Measurements from ENCODE around the gene C1orf21.

Gene C1orf21

GRCh38 chr1:184368354-184368753 is 18.5 kb upstream of the C1orf21 start:
- no peak for DNase-seq (ENCODE audit: low read depth)
- no peak for TF ChIP-seq CTCF (conservative IDR thresholded peaks at IDR 0.05; ENCODE audit: low read depth, low read length)
- no peak overlapping the region for H3K4me3 ChIP-seq (ENCODE audit: low read length)

- no peak for DNase-seq (ENCODE audit: low read depth)
- no peak for TF ChIP-seq CTCF (conservative IDR thresholded peaks at IDR 0.05; ENCODE audit: low read depth, low read length)
- no peak overlapping the region for H3K4me3 ChIP-seq (ENCODE audit: low read length)
These were observed 16.0 kb upstream of the C1orf21 start for GRCh38 chr1:184370850-184371249.

GRCh38 chr1:184373155-184373554 is 13.7 kb upstream of the C1orf21 start:
- no peak for DNase-seq (ENCODE audit: low read depth)
- H3K4me3 ChIP-seq (ENCODE audit: low read length) = no peak overlapping the region
- TF ChIP-seq CTCF (conservative IDR thresholded peaks at IDR 0.05; ENCODE audit: low read depth, low read length) = no peak

GRCh38 chr1:184376369-184376768 is 10.5 kb upstream of the C1orf21 start:
- no peak for TF ChIP-seq CTCF (conservative IDR thresholded peaks at IDR 0.05; ENCODE audit: low read depth, low read length)
- DNase-seq (ENCODE audit: low read depth) = no peak
- H3K4me3 ChIP-seq (ENCODE audit: low read length) = no peak overlapping the region

- no peak for DNase-seq (ENCODE audit: low read depth)
- TF ChIP-seq CTCF (conservative IDR thresholded peaks at IDR 0.05; ENCODE audit: low read depth, low read length) = peak; percentile 22
- H3K4me3 ChIP-seq (ENCODE audit: low read length) = no peak overlapping the region
These were observed 7.6 kb upstream of the C1orf21 start for GRCh38 chr1:184379111-184379752.

- DNase-seq (ENCODE audit: low read depth) = no peak
- TF ChIP-seq CTCF (conservative IDR thresholded peaks at IDR 0.05; ENCODE audit: low read depth, low read length) = no peak
- H3K4me3 ChIP-seq (ENCODE audit: low read length) = no peak overlapping the region
These were observed 6.4 kb upstream of the C1orf21 start for GRCh38 chr1:184380468-184380867.

- DNase-seq (ENCODE audit: low read depth) = no peak
- no peak for TF ChIP-seq CTCF (conservative IDR thresholded peaks at IDR 0.05; ENCODE audit: low read depth, low read length)
- no peak overlapping the region for H3K4me3 ChIP-seq (ENCODE audit: low read length)
These were observed 3.0 kb upstream of the C1orf21 start for GRCh38 chr1:184383772-184384323.

Data from retinal pigment epithelial cell (primary cell).